Renal cortex interstitium (tissue), 3 donors: ENCODE results near the gene KCNK15. TPM values are rescaled to one million over a fixed set of nuclear protein-coding genes. Genes with fewer than 3 reads are reported as not detected.

Experiments
- polyA plus RNA-seq, 3 donors: library from polyadenylated mRNA; unstranded; fragments of 120-200 nt; gene quantifications; one replicate each; pipeline ENCODE4 v1.2.1, GENCODE V29; 2013; ENCODE audit not compliant: insufficient read length in 3 of 3

Gene KCNK15
- polyA plus RNA-seq, 3 donors: 0.06 to 0.18 (median 0.09) TPM

Other genes starting within 250 kb of the KCNK15 start
- gene SERINC3, start 223.8 kb upstream of the KCNK15 start, polyA plus RNA-seq: 10 to 100 TPM; 61.9 to 71.2 (median 68.5) TPM
- gene PKIG, start 163.3 kb upstream of the KCNK15 start, polyA plus RNA-seq: 10 to 100 TPM; 57.1 to 64.9 (median 62.8) TPM
- 1 to 10 TPM; 4.9 to 6.3 (median 5.2) TPM for gene ADA, start 94.2 kb upstream of the KCNK15 start, polyA plus RNA-seq
- gene CCN5, start 30.5 kb upstream of the KCNK15 start, polyA plus RNA-seq: under 1 TPM in 2 of 3 donors, not detected in 1; 0.17 to 0.26 TPM
- 1 to 10 TPM in 1 of 3 donors, under 1 TPM in 2; 0.59 to 1.0 (median 0.62) TPM for gene RIMS4, start 64.7 kb downstream of the KCNK15 start, polyA plus RNA-seq
- gene YWHAB, start 139.8 kb downstream of the KCNK15 start, polyA plus RNA-seq: 100 to 1,000 TPM; 203 to 250 (median 209) TPM
- gene PABPC1L, start 164.2 kb downstream of the KCNK15 start, polyA plus RNA-seq: 100 to 1,000 TPM in 1 of 3 donors, 10 to 100 TPM in 2; 59.6 to 104 (median 62.8) TPM
- 10 to 100 TPM; 36.8 to 42.6 (median 40.9) TPM for gene TOMM34, start 214.5 kb downstream of the KCNK15 start, polyA plus RNA-seq
- gene STK4, start 220.6 kb downstream of the KCNK15 start, polyA plus RNA-seq: 10 to 100 TPM; 16.7 to 20.8 (median 19.8) TPM